A549 (cell line): ENCODE results near the gene TBC1D16. TPM values are rescaled to one million over a fixed set of nuclear protein-coding genes. Genes with fewer than 3 reads are reported as not detected.

Source experiments
- ATAC-seq, 2 experiments: fragments of 200-7000 bp in 1 of 2; fragments of >200 bp in 1 of 2; cut with Nextera tagmentation in 1 of 2; cut with Tn5 transposase in 1 of 2; 3 replicates each; pipeline versions ENCODE4 v1.8.0 to v1.9.1; 2018 to 2020; ENCODE audit warnings: mild to moderate bottlenecking in 1 of 2, moderate library complexity in 1 of 2
- CTCF ChIA-PET: fragments of 300-600 bp; sonication (Branson Sonifier 250); formaldehyde crosslinking; extraction: SDS; loops from one replicate; lab custom pipeline; 2021; ENCODE audit warnings: antibody characterized with exemption, inconsistent platforms; lab: Yijun Ruan, JAX
- POLR2A ChIA-PET: fragments of 350-600 bp; formaldehyde crosslinking; extraction: SDS; loops from one replicate; lab custom pipeline; 2021; ENCODE audit warnings: antibody characterized with exemption, inconsistent platforms; lab: Yijun Ruan, JAX
- DNase-seq, 2 experiments: peaks; one replicate each; pipeline versions ENCODE4 v3.0.0 to v3.0.0-alpha.2; 2011 to 2016; ENCODE audit warnings: low read depth in 1 of 2, low spot score in 1 of 2
- FAIRE-seq: peaks from 2 replicates; lab custom pipeline; 2011; peaks lifted over from hg19 to GRCh38; lab: Jason Lieb, UNC
- H3K27ac ChIP-seq, 2 experiments: fragments of >200 bp; sonication (Bioruptor Twin); formaldehyde crosslinking; 3 replicates each; pipeline ENCODE4 v1.5.1; 2016 to 2017
- H3K4me1 ChIP-seq: fragments of >200 bp; sonication (Bioruptor Twin); formaldehyde crosslinking; 3 replicates; pipeline ENCODE4 v1.6.1; 2016
- H3K4me2 ChIP-seq: fragments of >200 bp; sonication (Bioruptor Twin); formaldehyde crosslinking; 3 replicates; pipeline ENCODE4 v1.6.1; 2016
- H3K4me3 ChIP-seq: fragments of >200 bp; sonication (Bioruptor Twin); formaldehyde crosslinking; 3 replicates; pipeline ENCODE4 v1.5.1; 2016
- H3K9me3 ChIP-seq: fragments of >200 bp; sonication (Bioruptor Twin); formaldehyde crosslinking; 3 replicates; pipeline ENCODE4 v1.6.1; 2016
- CBX2 ChIP-seq: fragments of 200-600 bp; sonication (generic); IDR thresholded peaks from 2 replicates; pipeline ENCODE4 v1.6.1; 2016; ENCODE audit warnings: low read depth, mild to moderate bottlenecking, borderline replicate concordance
- CBX8 ChIP-seq: fragments of 200-600 bp; sonication (generic); IDR thresholded peaks from 2 replicates; pipeline ENCODE4 v1.6.1; 2016
- CEBPB ChIP-seq, 2 experiments: fragments of >200 bp in 1 of 2; sonication (Bioruptor Twin) in 1 of 2; formaldehyde crosslinking in 1 of 2; IDR thresholded peaks; 2 replicates each; pipeline ENCODE4 v1.6.1; 2012 to 2016
- EHF ChIP-seq: fragments of 250-450 bp; sonication (Bioruptor Pico); IDR thresholded peaks from 2 replicates; pipeline ENCODE4 v1.5.0; 2020; ENCODE audit warnings: mild to moderate bottlenecking
- FOSL2 ChIP-seq, 2 experiments: fragments of 450-650 bp in 1 of 2; fragments of >200 bp in 1 of 2; sonication (Bioruptor Twin) in 1 of 2; formaldehyde crosslinking; IDR thresholded peaks; 2 replicates each; pipeline versions ENCODE4 v1.5.0 to v1.6.1; 2016 to 2020; ENCODE audit warnings: mild to moderate bottlenecking in 1 of 2, moderate library complexity in 1 of 2
- HES2 ChIP-seq: fragments of >200 bp; sonication (Bioruptor Twin); formaldehyde crosslinking; IDR thresholded peaks from 2 replicates; pipeline ENCODE4 v1.6.1; 2016
- HEYL ChIP-seq: fragments of 250-450 bp; sonication (Bioruptor Pico); IDR thresholded peaks from 2 replicates; pipeline ENCODE4 v1.8.0; 2021; ENCODE audit warnings: mild to moderate bottlenecking, moderate library complexity
- HOXA7 ChIP-seq: fragments of 250-450 bp; sonication (Bioruptor Pico); IDR thresholded peaks from 2 replicates; pipeline ENCODE4 v1.5.0; 2020; ENCODE audit warnings: mild to moderate bottlenecking, moderate library complexity
- JUN ChIP-seq, 2 experiments: fragments of >200 bp; sonication (Bioruptor Twin); formaldehyde crosslinking; IDR thresholded peaks; 2 replicates in 1 of 2; 3 replicates in 1 of 2; pipeline ENCODE4 v1.6.1; 2016 to 2017
- JUNB ChIP-seq: fragments of >200 bp; sonication (Bioruptor Twin); formaldehyde crosslinking; IDR thresholded peaks from 2 replicates; pipeline ENCODE4 v1.6.1; 2016
- KDM1A ChIP-seq: fragments of 200-600 bp; sonication (generic); IDR thresholded peaks from 2 replicates; pipeline ENCODE4 v1.6.1; 2016; ENCODE audit warnings: low read depth, mild to moderate bottlenecking
- MAFK ChIP-seq: fragments of 450-650 bp; IDR thresholded peaks from 2 replicates; pipeline ENCODE4 v1.6.1; 2014; ENCODE audit not compliant: partially characterized antibody
- MYC ChIP-seq: IDR thresholded peaks from 2 replicates; pipeline ENCODE4 v1.6.1; 2012; ENCODE audit warnings: mild to moderate bottlenecking, inconsistent platforms, low read length, improper control_type of control experiment, borderline replicate concordance
- PBX3 ChIP-seq: IDR thresholded peaks from 2 replicates; pipeline ENCODE4 v1.6.1; 2012
- RAD21 ChIP-seq, 2 experiments: fragments of >200 bp in 1 of 2; sonication (Bioruptor Twin) in 1 of 2; formaldehyde crosslinking in 1 of 2; IDR thresholded peaks in 1 of 2; conservative IDR thresholded peaks in 1 of 2; 2 replicates in 1 of 2; 3 replicates in 1 of 2; pipeline ENCODE4 v1.6.1; 2012 to 2018; ENCODE audit warnings: inconsistent platforms in 1 of 2
- RARB ChIP-seq: fragments of 250-450 bp; sonication (Bioruptor Pico); IDR thresholded peaks from 2 replicates; pipeline ENCODE4 v1.8.0; 2021; ENCODE audit warnings: mild to moderate bottlenecking, moderate library complexity
- RCOR1 ChIP-seq: fragments of 150-350 bp; IDR thresholded peaks from 2 replicates; pipeline ENCODE4 v1.6.1; 2014; ENCODE audit warnings: antibody characterized with exemption, low read length, low read depth
- SREBF2 ChIP-seq: fragments of 450-650 bp; IDR thresholded peaks from 2 replicates; pipeline ENCODE4 v1.6.1; 2014; ENCODE audit warnings: mild to moderate bottlenecking, moderate library complexity
- TFCP2L1 ChIP-seq: fragments of 250-450 bp; sonication (Bioruptor Pico); IDR thresholded peaks from 2 replicates; pipeline ENCODE4 v1.5.0; 2021; ENCODE audit warnings: mild to moderate bottlenecking
- TP53 ChIP-seq: fragments of 250-450 bp; sonication (Bioruptor Pico); IDR thresholded peaks from 2 replicates; pipeline ENCODE4 v1.5.0; 2021; ENCODE audit warnings: mild to moderate bottlenecking, moderate library complexity
- ZFP36 ChIP-seq: fragments of 450-650 bp; IDR thresholded peaks from 2 replicates; pipeline ENCODE4 v1.6.1; 2014; ENCODE audit warnings: borderline replicate concordance; ENCODE audit not compliant: partially characterized antibody
- ZSCAN20 ChIP-seq: fragments of 250-450 bp; sonication (Bioruptor Pico); IDR thresholded peaks from 2 replicates; pipeline ENCODE4 v1.8.0; 2022; ENCODE audit warnings: mild to moderate bottlenecking, moderate library complexity
- WGBS: methylation state at CpG from one replicate; pipeline ENCODE4 v1.1.6; 2017; ENCODE audit errors: missing lambda C conversion rate; 5-methylcytosine and 5-hydroxymethylcytosine counted together
- polyA plus RNA-seq, 4 experiments: library from polyadenylated mRNA; depleted of rRNA in 3 of 4; stranded (reverse); fragments of >200 nt; fragmentation: RNase III in 1 of 4; extraction: RNeasy Plus Mini Kit Qiagen cat#74134 plus additional on column Dnase treatment in 1 of 4; gene quantifications; 2 replicates in 3 of 4; 3 replicates in 1 of 4; pipeline ENCODE4 v1.2.3, GENCODE V29; 2011 to 2017
- TF ChIP-seq, protein P1 (sequence below): IDR thresholded peaks from 2 replicates; pipeline ENCODE4 v1.6.1; 2012; ENCODE audit warnings: low read depth, borderline replicate concordance

Gene TBC1D16
- polyA plus RNA-seq, 2 of the 4 experiments (the other 2 are of a cell fraction) = 8.9 to 12.5 TPM

DNA sequence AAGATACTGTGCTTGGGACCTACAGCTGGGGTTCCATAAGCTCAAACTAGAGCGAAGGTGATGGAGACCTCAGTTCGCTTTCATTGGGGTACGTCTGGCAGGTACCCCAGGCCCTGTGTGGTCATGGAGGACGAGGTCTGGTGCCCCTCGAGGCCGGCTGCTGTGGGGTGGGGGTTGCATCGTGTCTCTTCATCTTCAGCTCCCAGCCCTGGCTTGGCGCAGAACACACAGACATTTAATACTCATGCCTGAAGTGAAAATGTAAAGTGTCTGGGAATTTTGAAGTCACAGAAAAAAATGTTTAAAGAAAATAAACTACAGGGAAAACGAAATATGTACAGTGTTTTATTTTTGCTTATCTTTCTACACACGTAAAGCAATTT lies 80.5 kb downstream of the TBC1D16 start (continued):
- TF ChIP-seq PBX3 = no peak
- no peak for TF ChIP-seq ZSCAN20 (CRISPR knock-in tag)
- TF ChIP-seq HES2 = no peak
- TF ChIP-seq RARB (CRISPR knock-in tag) = no peak
- TF ChIP-seq CBX2 = no peak
- TF ChIP-seq JUNB = no peak

GRCh38 chr17:79954281-79955166 lies 81.1 kb downstream of the TBC1D16 start:
- ATAC-seq (no peak), FAIRE-seq (no peak), DNase-seq (no peak)
- ChIA-PET CTCF (interaction anchor here (1.0 to 2.3 kb wide), 9 partner anchors 20 to 660 kb away, joined by 3 to 8 read pairs (median 4); partner anchors contain the start of gene GAA), POLR2A (interaction anchor here (0.7 kb wide), 1 partner anchor 115 kb away, joined by 4 read pairs; the partner anchor contains the start of gene CBX4)
- H3K4me1 ChIP-seq = no peaks in the 10 kb centered on the region
- no peak overlapping the region for H3K4me2 ChIP-seq
- no peak for TF ChIP-seq RARB (CRISPR knock-in tag)
- no peak for TF ChIP-seq JUNB
- TF ChIP-seq CEBPB (IDR thresholded peaks at IDR 0.05) = no peak
- no peak for TF ChIP-seq RAD21 (conservative IDR thresholded peaks at IDR 0.05 in 1 of 2, IDR thresholded peaks at IDR 0.05 in 1 of 2)
- no peak for TF ChIP-seq HOXA7 (CRISPR knock-in tag)
- TF ChIP-seq MYC = no peak
- no peak for TF ChIP-seq ZSCAN20 (CRISPR knock-in tag)
- no peak for TF ChIP-seq JUN (IDR thresholded peaks at IDR 0.05)
- TF ChIP-seq TP53 = no peak
- TF ChIP-seq EHF (CRISPR knock-in tag) = no peak
- no peak for TF ChIP-seq MAFK
- TF ChIP-seq CBX8 = no peak
- no peak for TF ChIP-seq HEYL (CRISPR knock-in tag)
- TF ChIP-seq RCOR1 = no peak
- H3K4me3 ChIP-seq = no peak overlapping the region
- H3K27ac ChIP-seq = no peak overlapping the region
- WGBS = 93% methylated on average over 24 of the region's 25 CpGs
- H3K9me3 ChIP-seq = no peaks in the 10 kb centered on the region

DNA sequence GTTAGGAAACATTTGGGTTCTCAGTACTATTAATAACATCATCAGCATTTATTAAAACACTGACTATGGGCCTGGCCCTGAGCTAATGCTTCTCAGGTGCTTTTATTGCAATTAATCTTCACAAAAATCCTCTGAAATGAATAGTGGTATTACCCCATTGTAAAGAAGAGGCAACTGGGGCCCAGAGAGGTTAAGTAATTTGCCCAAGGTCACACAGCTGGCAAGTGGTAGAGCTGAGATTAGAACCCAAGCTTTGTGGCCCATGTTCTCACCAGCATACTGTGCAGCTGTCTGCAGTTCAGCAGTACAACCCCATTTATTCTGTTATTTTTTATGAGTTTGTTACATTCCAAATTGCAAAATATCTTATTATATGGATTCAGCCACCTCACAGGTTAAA lies 82.3 kb downstream of the TBC1D16 start:
- no peak for TF ChIP-seq FOSL2 (IDR thresholded peaks at IDR 0.05)
- TF ChIP-seq FOSL2 (CRISPR knock-in tag; IDR thresholded peaks at IDR 0.05) = no peak
- TF ChIP-seq MAFK = peak; percentile 33
- peak; percentile 79 for TF ChIP-seq KDM1A
- TF ChIP-seq SREBF2 = no peak
- no peak for TF ChIP-seq TFCP2L1 (CRISPR knock-in tag)
- peak; percentile 49 for TF ChIP-seq ZFP36
- TF ChIP-seq, protein P1, sequence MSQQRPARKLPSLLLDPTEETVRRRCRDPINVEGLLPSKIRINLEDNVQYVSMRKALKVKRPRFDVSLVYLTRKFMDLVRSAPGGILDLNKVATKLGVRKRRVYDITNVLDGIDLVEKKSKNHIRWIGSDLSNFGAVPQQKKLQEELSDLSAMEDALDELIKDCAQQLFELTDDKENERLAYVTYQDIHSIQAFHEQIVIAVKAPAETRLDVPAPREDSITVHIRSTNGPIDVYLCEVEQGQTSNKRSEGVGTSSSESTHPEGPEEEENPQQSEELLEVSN = no peak
- TF ChIP-seq, all 56 proteins: peak for 3
- ATAC-seq (no peak), FAIRE-seq (no peak), DNase-seq (no peak)
- CTCF ChIA-PET = interaction anchor here (0.7 to 2.3 kb wide), 10 partner anchors 11 to 659 kb away, joined by 3 to 8 read pairs (median 4); no protein-coding TSS in a partner anchor
- Histone ChIP-seq H3K9me3 (no peaks in the 10 kb centered on the region), H3K27ac (no peak overlapping the region), H3K4me1 (no peaks in the 10 kb centered on the region), H3K4me3 (no peak overlapping the region), H3K4me2 (no peak overlapping the region)
- POLR2A ChIA-PET = no interaction called here
